SW480 (cell line): ENCODE data around the gene GATA1.
A peak's percentile ranks its signal among the peaks of the same experiment; 100 is the strongest.

Source experiments
- DNase-seq: peaks from one replicate; pipeline ENCODE4 v3.0.0-alpha.2; 2016; ENCODE audit warnings: low spot score

Gene GATA1

DNA sequence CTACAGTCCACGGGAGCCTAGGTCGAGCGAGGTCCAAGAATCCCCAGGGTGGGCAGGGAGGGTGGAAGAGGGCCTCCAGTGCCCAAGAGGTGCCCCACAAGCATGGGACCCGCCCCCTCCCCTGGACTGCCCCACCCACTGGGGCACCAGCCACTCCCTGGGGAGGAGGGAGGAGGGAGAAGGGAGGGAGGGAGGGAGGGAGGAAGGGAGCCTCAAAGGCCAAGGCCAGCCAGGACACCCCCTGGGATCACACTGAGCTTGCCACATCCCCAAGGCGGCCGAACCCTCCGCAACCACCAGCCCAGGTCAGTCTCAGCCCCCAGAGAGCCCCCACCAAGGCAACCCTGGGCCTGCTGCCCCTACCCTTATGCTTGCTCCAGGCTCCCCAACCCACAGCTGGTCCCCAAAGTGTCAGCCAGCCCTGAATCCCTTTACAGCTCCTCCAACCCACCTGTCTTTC, at the start of gene GATA1:
GATA1 (plus strand) TSS at position 250 of the 460 bp plus-strand sequence. CDS start 4,520 bp downstream, outside the sequence.
- no peak for DNase-seq

DNA sequence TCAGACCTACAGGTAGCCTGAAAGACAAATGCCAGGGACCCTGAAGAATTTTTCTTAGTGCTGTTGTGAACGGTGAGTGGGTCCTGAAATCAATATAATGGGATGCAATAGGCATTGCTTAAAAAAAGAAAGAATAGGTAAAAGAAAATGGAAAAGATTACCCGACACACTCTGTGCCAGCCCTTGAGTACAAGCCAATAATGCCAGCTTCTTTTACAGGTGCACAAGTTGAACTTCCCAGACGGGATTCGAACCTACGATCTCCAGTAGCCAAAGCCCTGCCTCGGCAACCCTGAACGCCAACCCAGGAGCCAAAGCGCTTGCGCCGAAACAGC, 49.5 kb upstream of the GATA1 start:
- DNase-seq = no peak

DNA sequence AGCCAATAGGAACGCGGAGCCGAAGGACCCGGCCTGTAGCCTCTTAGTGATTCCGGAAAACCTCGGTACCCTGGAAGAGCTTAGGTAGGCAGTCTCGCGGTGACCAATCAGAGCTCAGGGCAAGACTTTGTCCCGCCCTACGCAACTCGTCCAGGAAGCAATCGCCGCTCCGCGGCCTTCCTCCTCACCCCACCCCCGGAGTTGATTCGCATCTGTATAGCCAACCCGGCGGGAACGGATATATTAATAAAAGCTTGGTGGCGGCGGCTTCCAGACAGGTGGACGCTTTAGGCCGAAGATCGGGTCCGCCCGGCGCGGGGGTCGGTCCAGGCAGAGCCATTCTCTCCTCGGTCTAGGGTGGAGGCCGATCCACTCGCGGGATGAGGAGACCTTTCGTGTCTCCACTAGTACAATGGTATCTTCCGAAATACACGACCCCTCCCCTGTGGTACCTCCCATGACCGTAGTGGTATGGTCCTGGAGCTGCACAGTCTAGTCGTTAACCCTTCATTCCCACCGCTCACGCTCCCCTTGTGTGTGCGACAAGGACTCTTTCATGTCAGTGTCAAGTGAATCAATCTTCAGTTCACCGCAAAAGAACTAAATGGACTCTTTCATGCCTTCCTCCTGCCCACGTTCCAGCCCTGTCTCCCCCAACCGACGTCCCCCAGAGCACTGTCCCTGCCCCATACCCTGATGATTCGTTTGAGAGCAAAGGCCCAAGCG, 49.0 kb upstream of the GATA1 start:
- peak; percentile 98 for DNase-seq

DNA sequence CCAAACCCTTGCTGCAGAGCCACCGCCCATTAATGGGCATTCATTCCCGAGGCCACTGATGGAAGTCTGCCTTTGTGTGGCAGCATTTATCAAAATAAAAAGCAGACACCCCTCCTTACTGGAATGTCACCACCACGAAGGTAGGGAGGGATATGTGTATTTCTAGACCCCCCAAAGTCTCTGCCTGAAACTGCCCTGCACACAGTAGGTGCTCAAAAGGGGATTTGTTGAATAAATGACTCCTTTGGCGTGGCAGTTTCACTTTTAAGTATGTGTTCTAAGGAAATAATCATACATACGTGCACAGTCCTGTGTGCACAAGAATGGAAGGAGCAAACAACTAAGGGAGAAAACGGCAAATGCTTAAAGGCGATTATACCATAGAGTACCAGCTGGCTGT, 48.5 kb upstream of the GATA1 start:
- DNase-seq = no peak

DNA sequence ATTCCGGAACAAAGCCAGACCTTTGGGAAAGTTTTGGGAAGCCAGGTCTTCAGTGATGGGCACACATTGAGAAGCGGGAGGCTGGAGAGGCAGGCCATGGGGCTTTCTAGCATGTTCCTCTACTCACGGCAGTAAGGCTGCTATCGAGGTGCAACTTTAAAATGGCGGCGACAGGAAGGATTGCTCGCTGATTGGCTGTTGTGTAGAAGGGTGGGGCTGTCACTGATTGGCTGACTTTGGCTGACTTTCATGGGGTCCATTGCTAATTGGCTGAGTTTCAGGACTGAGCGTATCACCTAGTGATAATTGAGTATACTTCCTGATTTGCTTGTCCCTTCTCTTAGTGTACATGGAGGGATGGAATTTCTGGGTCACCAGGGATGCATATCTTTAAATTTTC, 44.6 kb upstream of the GATA1 start:
- DNase-seq = no peak

DNA sequence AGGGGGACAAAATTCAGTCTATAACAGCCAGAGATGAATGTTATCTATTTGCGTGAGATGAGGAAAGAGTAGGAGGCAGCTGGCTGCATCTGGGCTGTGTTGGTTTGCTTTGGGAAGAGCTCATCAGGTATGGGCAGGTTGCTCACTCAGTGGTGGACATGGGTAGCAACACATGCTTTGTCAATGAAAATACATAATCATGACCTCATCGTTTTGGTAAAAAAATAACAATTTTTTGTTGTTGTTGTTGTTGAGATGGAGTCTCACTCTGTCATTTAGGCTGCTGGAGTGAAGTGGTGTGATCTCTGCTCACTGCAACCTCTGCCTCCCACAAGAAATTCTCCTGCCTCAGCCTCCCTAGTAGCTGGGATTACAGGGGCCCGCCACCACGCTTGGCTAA, 41.2 kb upstream of the GATA1 start:
- no peak for DNase-seq

DNA sequence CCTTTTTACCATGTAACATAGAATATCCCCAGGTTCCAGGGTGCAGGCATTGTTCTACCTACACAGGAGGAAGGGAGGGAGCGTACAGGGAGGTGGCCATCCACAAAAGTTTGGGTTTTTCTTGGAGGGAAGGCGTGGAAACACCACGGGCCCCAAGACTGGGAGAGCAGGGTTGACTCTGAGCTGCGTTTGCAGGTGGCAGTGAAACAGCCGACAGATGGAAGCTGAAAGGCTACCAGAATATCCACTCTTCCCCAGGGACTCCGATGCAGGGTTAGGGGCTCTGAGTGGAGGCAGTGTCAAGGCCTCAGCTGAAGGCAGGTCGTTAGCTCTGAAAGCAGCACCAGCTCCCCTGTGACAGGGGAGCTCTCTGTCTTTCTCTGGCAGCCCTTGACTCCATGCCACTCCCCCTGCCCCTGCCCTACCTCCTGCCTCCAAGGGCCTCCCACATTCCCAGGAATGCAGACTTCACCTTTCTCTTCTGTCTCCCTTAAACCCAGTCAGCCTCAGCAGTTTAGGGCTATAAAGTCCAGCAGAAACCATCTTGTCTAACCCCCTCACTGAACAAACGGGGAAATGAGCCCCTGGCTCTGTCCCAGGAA, 38.9 kb upstream of the GATA1 start:
- peak; percentile 2 for DNase-seq

DNA sequence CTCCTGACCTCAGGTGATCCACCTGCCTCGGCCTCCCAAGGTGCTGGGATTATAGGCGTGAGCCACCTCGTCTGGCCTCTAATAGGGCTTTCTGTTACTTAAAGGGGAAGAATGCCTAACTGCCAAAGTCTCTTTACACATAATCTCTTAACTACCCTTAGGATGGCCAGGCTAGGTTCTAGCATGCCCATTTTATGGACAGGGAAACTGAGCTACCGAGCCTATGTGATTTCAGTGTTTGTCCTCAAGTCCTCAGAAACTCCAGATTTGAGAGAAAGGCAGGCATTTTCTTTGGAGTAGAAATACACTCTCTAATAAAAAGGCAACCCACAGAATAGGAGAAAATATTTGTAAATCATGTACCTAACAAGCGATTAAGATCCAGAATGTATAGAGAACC, 37.2 kb upstream of the GATA1 start:
- no peak for DNase-seq

DNA sequence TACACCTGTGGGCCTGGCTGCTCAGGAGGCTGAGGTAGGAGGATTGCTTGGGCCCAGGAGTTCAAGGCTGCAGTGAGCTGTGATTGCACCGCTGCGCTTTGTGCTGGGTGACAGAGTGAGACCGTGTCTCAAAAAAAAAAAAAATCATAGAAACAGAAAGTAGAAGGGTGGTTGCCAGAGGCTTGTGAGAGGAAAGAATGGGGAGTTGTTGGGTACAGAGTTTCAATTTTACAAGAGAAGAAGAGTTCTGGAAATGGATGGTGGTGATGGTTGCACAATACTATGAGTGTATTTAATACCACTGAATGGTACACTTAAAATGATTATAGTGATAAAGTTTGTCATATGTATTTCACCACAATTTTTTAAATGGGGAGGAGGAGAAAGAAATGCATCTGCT, 35.0 kb upstream of the GATA1 start:
- no peak for DNase-seq

DNA sequence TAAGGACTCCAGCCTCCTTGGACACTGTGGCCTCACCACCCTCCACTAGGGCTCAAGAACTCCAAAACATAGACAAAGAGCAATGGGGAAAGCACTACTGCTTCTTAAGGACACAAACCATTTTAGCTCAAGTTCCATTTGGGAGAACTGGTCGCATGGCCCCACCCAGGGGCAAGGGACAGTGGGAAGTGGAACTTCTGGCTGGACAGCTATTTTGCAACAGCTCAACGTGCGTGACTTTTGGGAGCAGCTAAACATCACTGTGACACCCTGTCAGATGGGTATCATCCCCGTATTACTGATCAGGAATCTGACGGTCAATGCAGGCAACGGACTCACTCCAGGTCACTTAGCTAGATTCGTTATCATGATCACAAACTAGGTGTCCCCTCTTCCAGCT, 33.9 kb upstream of the GATA1 start:
- no peak for DNase-seq

DNA sequence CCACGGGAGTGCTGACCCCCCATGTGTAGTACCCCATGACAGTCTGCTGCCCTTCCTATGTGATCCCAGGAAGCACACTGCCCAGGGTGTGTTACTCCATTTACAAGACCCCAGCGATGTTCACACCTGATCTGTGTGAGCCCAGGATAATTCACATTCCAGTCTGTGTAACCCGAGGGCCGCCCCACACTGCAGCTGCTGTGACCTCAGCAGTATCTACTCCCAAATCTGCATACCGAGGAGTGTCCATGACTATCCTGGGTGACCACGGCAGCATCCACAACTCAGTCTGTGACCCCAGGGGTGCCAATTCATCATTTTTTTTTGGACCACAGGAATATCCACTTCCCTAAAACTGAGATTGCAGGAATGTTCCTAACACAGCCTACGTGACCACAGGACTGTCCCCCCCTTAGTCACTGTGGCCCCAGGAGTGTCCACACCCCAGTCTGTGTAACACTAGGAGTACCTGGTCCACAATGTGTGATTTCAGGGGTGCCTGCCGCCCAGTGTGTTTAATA, 32.6 kb upstream of the GATA1 start:
- DNase-seq = no peak

DNA sequence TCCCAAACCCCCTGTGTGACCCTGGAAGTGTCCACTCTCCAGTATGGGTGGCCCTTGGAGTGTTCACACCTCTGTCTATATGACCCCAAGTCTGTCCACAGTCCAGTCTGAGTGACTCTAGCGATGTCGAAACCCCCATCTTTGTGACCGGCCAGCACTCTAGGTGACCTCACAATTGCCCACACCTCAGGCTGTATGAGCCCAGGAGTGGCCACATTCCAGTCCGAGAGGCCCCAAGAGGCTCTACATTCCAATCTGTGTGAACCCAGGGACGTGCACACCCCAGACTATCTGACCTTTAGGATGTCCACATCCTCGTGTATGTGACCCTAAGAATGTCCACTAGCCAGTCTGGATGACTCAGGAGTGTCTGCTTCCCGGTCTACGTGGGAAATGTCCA, 32.2 kb upstream of the GATA1 start:
- DNase-seq = no peak

DNA sequence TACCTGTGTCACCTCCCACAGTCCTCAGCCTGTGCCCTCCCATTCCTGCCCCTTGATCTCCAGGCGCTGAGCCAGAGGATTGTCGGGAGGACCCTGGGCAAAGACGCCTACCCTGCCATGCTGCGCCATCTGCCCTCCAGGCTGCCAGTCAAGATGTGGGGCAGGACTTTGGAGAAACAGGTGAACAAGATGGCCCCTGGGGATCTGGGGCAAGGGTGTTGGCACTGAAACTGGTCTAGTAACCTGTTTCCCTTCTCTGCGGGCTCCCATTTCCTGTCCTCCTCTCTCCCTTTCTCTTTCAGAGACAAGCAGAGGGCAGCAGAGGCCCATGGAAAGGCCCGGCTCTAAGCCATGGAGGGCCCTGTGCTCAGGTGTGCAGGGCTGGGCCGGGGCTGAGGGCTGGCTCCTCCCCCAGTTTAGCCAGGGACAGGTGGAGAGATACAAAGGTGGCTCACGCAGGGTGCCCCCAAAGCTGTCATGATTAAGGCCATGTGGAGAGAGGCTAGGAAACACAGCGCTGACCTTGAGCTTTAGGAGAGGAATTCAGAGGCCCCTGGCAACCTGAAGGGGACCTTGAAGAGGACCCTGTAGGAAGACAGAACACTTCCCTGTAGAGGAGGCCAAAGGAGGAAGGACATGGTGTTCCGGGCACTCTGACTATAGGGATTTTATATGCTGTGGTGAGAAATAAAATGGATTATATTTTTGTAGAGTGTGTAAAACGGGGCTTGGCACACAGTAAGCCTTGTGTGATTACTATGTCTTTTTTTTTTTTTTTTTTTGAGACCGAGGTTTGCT, 24.5 kb upstream of the GATA1 start, which contains the start of gene GLOD5:
GLOD5 (plus strand) TSS at position 74 of the 798 bp plus-strand sequence; CDS start at position 118, 44 bp downstream.
- DNase-seq = peak; percentile 68

DNA sequence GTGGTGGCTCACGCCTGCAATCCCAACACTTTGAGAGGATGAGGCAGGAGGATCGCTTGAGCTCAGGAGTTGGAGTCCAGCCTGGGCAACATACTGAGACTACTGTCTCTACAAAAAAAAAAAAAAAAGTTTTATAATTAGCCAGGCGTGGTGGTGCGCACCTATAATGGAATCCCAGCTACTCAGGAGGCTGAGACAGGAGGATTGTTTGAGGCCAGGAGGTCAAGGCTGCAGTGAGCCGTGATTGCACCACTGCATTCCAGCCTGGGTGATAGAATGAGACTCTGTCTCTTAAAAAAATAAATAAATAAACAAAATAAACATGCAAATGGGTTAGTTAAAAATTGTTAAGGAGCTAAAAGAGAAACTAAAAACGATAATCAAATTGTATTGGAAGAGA, 17.2 kb upstream of the GATA1 start:
- no peak for DNase-seq

DNA sequence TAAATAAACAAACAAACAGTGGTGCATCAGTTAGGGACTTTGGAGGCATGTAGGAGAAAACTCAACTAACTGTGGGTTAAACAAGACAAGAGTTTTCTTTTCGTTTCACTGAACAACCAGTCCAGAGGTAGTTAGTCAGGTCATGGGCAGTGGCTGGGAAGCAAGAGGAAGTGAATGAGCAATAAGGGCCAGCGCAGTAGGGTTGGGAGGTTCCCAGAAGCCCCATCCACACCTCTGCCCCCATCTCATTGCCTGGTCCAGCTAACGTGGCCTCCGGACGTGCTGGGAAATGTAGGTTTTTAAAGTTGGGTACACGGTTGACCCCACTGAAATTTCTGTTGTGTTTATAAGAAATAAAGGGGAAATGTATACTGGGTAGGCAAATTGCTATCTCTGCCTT, 16.1 kb upstream of the GATA1 start:
- DNase-seq = no peak

DNA sequence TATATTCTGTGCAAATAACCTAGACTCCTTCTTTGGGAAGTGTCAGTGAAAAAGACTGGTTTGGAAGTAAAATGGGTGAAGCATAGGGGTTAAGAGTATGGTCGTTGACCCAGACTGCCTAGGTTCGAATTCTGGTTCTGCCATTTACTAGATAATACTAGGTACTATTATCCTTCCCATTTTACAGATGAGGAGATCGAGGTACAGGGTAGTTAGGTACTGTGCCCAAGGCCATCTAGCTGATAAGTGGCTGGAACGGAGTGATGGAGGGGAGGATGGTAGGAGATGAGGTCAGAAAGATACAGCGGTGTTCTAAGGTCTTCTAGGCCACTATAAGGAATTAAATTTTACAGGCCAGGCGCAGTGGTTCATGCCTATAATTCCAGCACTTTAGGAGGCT, 13.8 kb upstream of the GATA1 start:
- no peak for DNase-seq

DNA sequence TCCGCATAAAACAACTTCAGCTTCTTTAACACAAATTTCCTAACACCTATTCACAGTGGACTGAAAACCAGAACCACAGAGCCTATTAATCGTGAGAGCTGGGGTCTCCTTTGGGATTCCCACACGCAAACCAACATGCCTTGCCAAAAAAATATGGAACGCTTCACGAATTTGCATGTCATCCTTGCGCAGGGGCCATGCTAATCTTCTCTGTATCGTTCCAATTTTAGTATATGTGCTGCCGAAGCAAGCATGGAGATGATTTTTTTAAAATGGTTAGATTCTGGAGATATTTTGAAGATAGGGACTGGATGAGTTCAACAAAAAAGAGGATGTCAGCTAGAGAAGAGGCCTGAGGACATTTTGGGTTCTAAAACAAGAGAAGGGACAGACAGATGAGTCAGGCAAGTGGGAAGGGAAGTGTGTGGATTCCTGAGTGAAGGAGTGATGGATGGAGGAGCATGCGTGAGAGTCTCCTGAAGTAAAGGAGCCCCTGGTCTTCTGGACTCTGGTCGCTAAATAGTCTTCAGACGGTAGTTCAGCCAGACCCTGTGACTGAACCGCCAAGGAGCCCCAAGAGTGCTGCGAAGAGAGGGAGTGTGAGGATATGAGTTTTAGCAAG, 9.5 kb upstream of the GATA1 start:
- no peak for DNase-seq

DNA sequence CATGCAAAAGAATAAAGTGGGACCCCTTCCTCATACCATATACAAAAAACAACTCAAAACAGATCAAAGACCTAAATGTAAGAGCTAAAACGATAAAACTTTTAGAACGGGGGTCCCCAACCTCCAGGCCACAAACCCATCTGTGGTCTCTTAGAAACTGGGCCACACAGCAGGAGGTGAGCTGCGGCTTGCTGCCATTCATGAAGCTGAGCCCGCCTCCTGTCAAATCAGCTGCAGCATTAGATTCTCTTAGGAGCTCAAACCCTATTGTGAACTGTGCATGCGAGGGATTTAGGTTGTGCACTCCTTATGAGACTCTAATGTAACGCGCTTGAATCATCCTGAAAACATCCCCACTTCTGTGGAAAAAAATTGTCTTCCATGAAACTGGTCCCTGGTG, 7.0 kb upstream of the GATA1 start:
- DNase-seq = no peak

DNA sequence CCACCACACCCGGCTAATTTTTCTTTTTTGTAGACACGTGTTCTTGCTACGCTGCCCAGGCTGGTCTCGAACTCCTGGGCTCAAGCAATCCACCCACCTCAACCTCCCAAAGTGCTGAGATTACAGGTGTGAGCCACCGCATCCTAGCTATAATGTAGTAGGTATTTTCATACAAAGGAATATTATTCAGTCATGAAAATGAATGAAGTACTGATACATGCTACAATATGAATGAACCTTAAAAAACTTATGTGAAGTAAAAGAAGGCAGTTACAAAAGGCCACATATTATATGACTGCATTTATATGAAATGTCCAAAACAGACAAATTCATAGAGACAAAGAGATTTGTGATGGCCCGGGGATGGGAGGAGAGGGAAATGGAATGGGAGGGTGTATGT, 4.7 kb upstream of the GATA1 start:
- no peak for DNase-seq

DNA sequence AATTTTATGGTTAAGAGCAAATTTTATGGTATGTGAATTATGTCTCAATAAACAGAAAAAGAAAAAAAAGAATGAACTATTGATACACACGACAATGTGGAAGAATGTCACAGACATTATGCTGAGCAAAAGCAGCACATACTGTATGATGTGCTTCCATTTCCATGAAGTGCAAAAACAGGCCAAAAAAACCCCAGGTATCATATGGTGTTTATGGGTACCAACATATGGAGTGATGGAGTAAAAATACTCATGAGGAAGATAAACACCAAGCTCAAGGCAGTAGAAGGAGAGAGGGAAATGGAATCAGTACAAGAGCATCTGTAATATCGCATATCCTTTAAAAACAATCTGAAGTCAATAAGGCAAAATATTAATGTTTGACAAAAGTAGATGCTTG, 4.2 kb upstream of the GATA1 start:
- no peak for DNase-seq

DNA sequence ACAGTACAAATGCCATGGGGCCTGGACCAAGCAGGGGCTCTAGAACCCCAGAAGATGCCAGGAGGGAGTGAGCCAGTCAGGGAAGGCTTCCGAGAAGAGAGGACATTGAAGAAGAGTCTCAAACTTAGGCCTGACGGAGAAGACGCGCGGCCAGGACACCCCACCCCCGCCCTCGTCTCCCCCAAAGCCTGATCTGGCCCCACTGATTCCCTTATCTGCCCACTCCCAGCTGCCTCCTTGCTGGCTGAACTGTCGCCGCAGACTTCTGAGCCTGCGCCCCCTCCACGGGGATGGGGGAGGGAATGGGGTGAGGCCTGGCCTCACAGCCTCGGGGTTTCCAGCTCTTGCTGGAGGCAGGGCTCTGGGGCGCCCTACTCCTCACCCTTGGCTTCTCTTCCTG, 3.6 kb upstream of the GATA1 start:
- DNase-seq = no peak

DNA sequence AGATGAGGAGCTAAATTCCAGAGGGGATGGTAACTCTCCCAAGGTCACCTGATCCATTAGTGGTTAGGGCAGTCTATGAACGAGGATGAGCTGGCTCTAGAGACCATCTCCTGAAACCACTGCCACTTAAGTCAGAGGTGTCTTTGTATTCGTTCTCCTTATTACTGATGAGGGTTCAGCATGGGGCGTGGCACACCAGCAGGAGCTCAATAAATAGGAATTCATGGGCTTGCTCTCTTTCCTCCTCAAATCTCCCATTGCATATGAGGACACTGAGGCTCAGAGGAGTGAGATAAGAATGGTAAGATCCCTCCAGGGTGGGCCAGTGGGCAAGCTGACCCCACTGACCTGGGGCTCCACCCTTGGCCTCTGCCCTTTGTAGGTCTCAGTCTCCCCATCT, 1.7 kb upstream of the GATA1 start:
- peak; percentile 10 for DNase-seq

DNA sequence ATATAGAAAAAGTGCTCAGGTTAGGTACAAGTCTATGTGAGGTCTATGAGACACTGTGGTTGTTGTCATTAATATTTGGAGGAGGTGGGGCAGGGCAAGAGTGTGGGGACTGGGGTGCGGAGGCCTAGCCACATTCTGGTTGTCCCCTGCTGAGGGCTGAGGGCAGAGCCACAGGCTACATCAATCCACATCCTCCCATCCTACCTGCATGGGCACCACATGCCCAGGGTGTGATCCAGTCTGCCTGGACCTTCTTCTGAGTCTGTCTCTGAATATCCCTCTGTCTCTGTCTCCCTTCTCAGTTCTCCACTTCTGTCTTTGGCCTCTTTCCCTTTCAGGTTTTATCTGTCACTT, 1.2 kb upstream of the GATA1 start:
- no peak for DNase-seq
